Measurements from ENCODE around the gene COP1. TPM values are rescaled to one million over a fixed set of nuclear protein-coding genes. Genes with fewer than 3 reads are reported as not detected.

COP1 gene
- total and polyA plus RNA-seq, 2 of the 8 experiments (the other 6 are each of a cell fraction or from before 2014, with no cell fraction given), result 26.2 to 44.9 TPM

GRCh38 chr1:176142973-176143372 lies 64.1 kb downstream of the COP1 start (continued):
- no peak for TF ChIP-seq CTCF (IDR thresholded peaks at IDR 0.05; ENCODE audit: control extremely low read depth in 1 of 3, insufficient read depth in 1 of 3, low read depth in 1 of 3, low read length in 3 of 3)
- no peak for TF ChIP-seq GABPA (IDR thresholded peaks at IDR 0.05; ENCODE audit: borderline replicate concordance, insufficient read depth, low read length)
- no peak for TF ChIP-seq ASH2L (IDR thresholded peaks at IDR 0.05; ENCODE audit: low read length)
- TF ChIP-seq EGR1 (IDR thresholded peaks at IDR 0.05; ENCODE audit: borderline replicate concordance, low read depth, low read length), result no peak
- TF ChIP-seq EZH2 (IDR thresholded peaks at IDR 0.05; ENCODE audit: low read depth, low read length, severe bottlenecking), result no peak
- TF ChIP-seq CBX8 (IDR thresholded peaks at IDR 0.05; ENCODE audit: borderline replicate concordance, low read depth, low read length), result no peak
- no peak for TF ChIP-seq SIN3A (conservative IDR thresholded peaks at IDR 0.05 in 1 of 2, IDR thresholded peaks at IDR 0.05 in 1 of 2; ENCODE audit: low read depth in 1 of 2, low read length in 2 of 2)
